CD14-positive monocyte (primary cell): ENCODE data around the gene SYT13. TPM values are rescaled to one million over a fixed set of nuclear protein-coding genes. Genes with fewer than 3 reads are reported as not detected.
A peak's percentile ranks its signal among the peaks of the same experiment; 100 is the strongest.

ENCODE experiments used
- DNase-seq, 3 donors: peaks; one replicate each; pipeline ENCODE4 v3.0.0-alpha.2; 2011 to 2022
- H2AFZ ChIP-seq: 2 replicates; pipeline ENCODE4 v1.6.0; 2012; ENCODE audit warnings: mild to moderate bottlenecking, low read depth, low read length, inconsistent platforms; ENCODE audit not compliant: insufficient read depth, poor library complexity, severe bottlenecking
- H3K27ac ChIP-seq, 2 donors: 1 replicate in 1 of 2; 2 replicates in 1 of 2; pipeline ENCODE4 v1.5.1; 2012 to 2013; ENCODE audit warnings: low read length in 2 of 2, control low read depth in 1 of 2, inconsistent platforms in 1 of 2, low read depth in 1 of 2, mild to moderate bottlenecking in 1 of 2
- H3K27me3 ChIP-seq, 2 donors: one replicate each; pipeline versions ENCODE4 v1.6.0 to v1.6.1; 2011 to 2013; ENCODE audit warnings: low read length in 2 of 2; ENCODE audit not compliant: control insufficient read depth in 2 of 2, insufficient read depth in 2 of 2
- H3K36me3 ChIP-seq, 2 donors: replicated peaks in 1 of 2; 1 replicate in 1 of 2; 2 replicates in 1 of 2; pipeline versions ENCODE4 v1.5.1 to v1.6.1; 2012 to 2013; ENCODE audit warnings: low read length in 2 of 2, control low read depth in 1 of 2, inconsistent platforms in 1 of 2, mild to moderate bottlenecking in 1 of 2; ENCODE audit not compliant: insufficient read depth in 2 of 2, control insufficient read depth in 1 of 2
- H3K4me1 ChIP-seq, 2 donors: 1 replicate in 1 of 2; 2 replicates in 1 of 2; pipeline versions ENCODE4 v1.5.1 to v1.6.1; 2012 to 2013; ENCODE audit warnings: low read length in 2 of 2, control low read depth in 1 of 2, inconsistent platforms in 1 of 2, mild to moderate bottlenecking in 1 of 2, moderate library complexity in 1 of 2; ENCODE audit not compliant: insufficient read depth in 2 of 2, control insufficient read depth in 1 of 2
- H3K4me2 ChIP-seq: replicated peaks from 2 replicates; pipeline ENCODE3; 2012; ENCODE audit warnings: low read length, moderate library complexity, mild to moderate bottlenecking; ENCODE audit not compliant: poor library complexity, severe bottlenecking; ENCODE audit errors: extremely low read depth
- H3K4me3 ChIP-seq, 3 experiments: fragments of 200-600 bp in 1 of 3; sonication (generic) in 1 of 3; replicated peaks in 1 of 3; 1 replicate in 2 of 3; 2 replicates in 1 of 3; pipeline ENCODE4 v1.5.1; 2011 to 2013; ENCODE audit warnings: low read length in 3 of 3, mild to moderate bottlenecking in 3 of 3, control low read depth in 2 of 3, low read depth in 2 of 3, inconsistent platforms in 1 of 3, moderate library complexity in 1 of 3
- H3K79me2 ChIP-seq: 2 replicates; pipeline ENCODE4 v1.6.0; 2012; ENCODE audit warnings: mild to moderate bottlenecking, control low read depth, inconsistent platforms, low read length, moderate library complexity; ENCODE audit not compliant: insufficient read depth
- H3K9ac ChIP-seq: 2 replicates; pipeline ENCODE4 v1.6.0; 2017; ENCODE audit warnings: low read length, mild to moderate bottlenecking; ENCODE audit not compliant: insufficient read depth, poor library complexity, severe bottlenecking
- H3K9me3 ChIP-seq, 2 donors: replicated peaks in 1 of 2; 1 replicate in 1 of 2; 2 replicates in 1 of 2; pipeline versions ENCODE4 v1.5.1 to v1.6.1; 2012 to 2013; ENCODE audit warnings: low read length in 2 of 2, control low read depth in 1 of 2; ENCODE audit not compliant: control insufficient read depth in 1 of 2, insufficient read depth in 1 of 2
- H4K20me1 ChIP-seq: 2 replicates; pipeline ENCODE4 v1.6.0; 2012; ENCODE audit warnings: mild to moderate bottlenecking, low read length, control low read depth, moderate library complexity; ENCODE audit not compliant: insufficient read depth
- H3K27ac Mint-ChIP-seq, 7 donors: one replicate each; pipeline ENCODE4 v1.8.0; 2020; ENCODE audit warnings: mild to moderate bottlenecking in 7 of 7, mixed read lengths in 7 of 7, moderate library complexity in 6 of 7, inconsistent platforms in 2 of 7
- H3K27me3 Mint-ChIP-seq, 3 donors: one replicate each; pipeline ENCODE4 v1.8.0; 2021 to 2022; ENCODE audit warnings: low read depth in 3 of 3, mild to moderate bottlenecking in 3 of 3, mixed read lengths in 3 of 3, moderate library complexity in 3 of 3, inconsistent platforms in 1 of 3
- H3K36me3 Mint-ChIP-seq, 2 donors: one replicate each; pipeline ENCODE4 v1.8.0; 2020; ENCODE audit warnings: mixed read lengths in 2 of 2, inconsistent platforms in 1 of 2, mild to moderate bottlenecking in 1 of 2
- H3K4me1 Mint-ChIP-seq: one replicate; pipeline ENCODE4 v1.8.0; 2020; ENCODE audit warnings: mild to moderate bottlenecking, mixed read lengths
- H3K4me3 Mint-ChIP-seq, 2 donors: one replicate each; pipeline ENCODE4 v1.8.0; 2020; ENCODE audit warnings: mild to moderate bottlenecking in 2 of 2, mixed read lengths in 2 of 2, moderate library complexity in 1 of 2
- H3K9me3 Mint-ChIP-seq, 7 donors: one replicate each; pipeline ENCODE4 v1.8.0; 2020 to 2022; ENCODE audit warnings: mixed read lengths in 7 of 7, mild to moderate bottlenecking in 6 of 7, moderate library complexity in 6 of 7, inconsistent platforms in 2 of 7
- WGBS: methylation state at CpG from one replicate; pipeline ENCODE4 v1.1.5; 2013; ENCODE audit warnings: missing lambda C conversion rate; ENCODE audit not compliant: insufficient coverage; 5-methylcytosine and 5-hydroxymethylcytosine counted together
- intact Hi-C, 2 donors: fragments of 100-400 bp; cut with micrococcal nuclease; formaldehyde crosslinking; loops; one replicate each; pipeline versions ENCODE4 v1.15.0 to v1.15.1; 2023
- polyA plus RNA-seq, 3 donors: library from polyadenylated mRNA; depleted of rRNA in 1 of 3; unstranded in 2 of 3; stranded (reverse) in 1 of 3; fragments of 300-500 nt in 2 of 3; fragments of >200 nt in 1 of 3; fragmentation: Illumina TruSeq in 2 of 3; gene quantifications; 1 replicate in 2 of 3; 2 replicates in 1 of 3; pipeline ENCODE4 v1.2.3, GENCODE V29; 2012 to 2021
- TF ChIP-seq, protein P1 (sequence below): fragments of 200-600 bp; IDR thresholded peaks from one replicate; pipeline ENCODE4 v1.8.0; 2022; ENCODE audit warnings: antibody characterized with exemption, mild to moderate bottlenecking

The SYT13 gene
- polyA plus RNA-seq, 3 donors, result not detected

DNA sequence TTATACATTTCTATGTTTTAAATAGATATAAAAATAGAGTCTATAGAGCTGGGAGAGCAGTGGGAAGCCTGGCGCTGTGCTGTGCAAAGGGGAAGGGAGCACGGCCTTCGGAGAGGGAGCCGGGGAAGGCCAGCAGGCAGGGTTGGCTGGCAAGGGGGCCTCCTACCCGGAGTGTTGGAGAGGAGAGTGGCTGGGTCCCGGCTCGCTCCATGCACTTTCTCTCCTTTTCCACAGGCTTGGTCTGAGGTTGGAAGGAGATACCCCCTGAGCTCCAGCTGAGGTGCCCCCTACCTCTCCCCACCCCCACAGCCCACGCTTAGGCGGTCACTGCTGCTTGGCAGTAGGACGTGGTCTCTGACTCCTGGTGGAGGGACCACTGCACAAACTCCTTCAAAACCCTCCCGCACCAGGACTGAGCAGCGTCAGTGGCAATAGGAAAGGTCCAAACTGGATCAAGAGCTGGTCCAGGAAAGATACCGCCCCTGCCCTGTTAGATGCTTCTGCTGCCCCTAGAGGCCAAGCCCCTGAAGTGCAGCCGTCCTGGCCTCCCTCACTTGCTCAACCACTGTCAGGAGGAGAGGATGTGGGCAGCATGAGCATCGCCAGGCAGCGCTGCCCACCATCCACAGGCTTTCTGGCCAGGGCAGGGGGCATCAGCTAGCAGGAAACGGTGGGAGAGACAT lies 52.9 kb downstream of the SYT13 start:
- peak; percentile 13 to 44 (median 36) for DNase-seq
- no peak overlapping the region for H3K4me3 ChIP-seq
- no peaks in the 10 kb centered on the region for H3K4me1 ChIP-seq
- 46% methylated on average over 4 of the region's 17 CpGs for WGBS
- peaks cover 4 to 6% (median 5%) of the 10 kb centered on the region in 3 donors for H3K27me3 Mint-ChIP-seq
- no peaks in the 10 kb centered on the region for H4K20me1 ChIP-seq
- H3K27me3 ChIP-seq, result no peaks in the 10 kb centered on the region
- no peaks in the 10 kb centered on the region for H3K79me2 ChIP-seq
- no peak overlapping the region for H3K27ac ChIP-seq
- H3K36me3 ChIP-seq, result no peaks in the 10 kb centered on the region
- H3K4me1 Mint-ChIP-seq, result peaks cover 7% of the 10 kb centered on the region
- intact Hi-C loops, result no loop called here
- no peak overlapping the region for H3K9ac ChIP-seq
- H3K27ac Mint-ChIP-seq, result peak overlapping the region in 1 of 7 donors; percentile 10
- TF ChIP-seq, protein P1, sequence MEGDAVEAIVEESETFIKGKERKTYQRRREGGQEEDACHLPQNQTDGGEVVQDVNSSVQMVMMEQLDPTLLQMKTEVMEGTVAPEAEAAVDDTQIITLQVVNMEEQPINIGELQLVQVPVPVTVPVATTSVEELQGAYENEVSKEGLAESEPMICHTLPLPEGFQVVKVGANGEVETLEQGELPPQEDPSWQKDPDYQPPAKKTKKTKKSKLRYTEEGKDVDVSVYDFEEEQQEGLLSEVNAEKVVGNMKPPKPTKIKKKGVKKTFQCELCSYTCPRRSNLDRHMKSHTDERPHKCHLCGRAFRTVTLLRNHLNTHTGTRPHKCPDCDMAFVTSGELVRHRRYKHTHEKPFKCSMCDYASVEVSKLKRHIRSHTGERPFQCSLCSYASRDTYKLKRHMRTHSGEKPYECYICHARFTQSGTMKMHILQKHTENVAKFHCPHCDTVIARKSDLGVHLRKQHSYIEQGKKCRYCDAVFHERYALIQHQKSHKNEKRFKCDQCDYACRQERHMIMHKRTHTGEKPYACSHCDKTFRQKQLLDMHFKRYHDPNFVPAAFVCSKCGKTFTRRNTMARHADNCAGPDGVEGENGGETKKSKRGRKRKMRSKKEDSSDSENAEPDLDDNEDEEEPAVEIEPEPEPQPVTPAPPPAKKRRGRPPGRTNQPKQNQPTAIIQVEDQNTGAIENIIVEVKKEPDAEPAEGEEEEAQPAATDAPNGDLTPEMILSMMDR, result peak; percentile 96
- H3K4me3 Mint-ChIP-seq, result no peak overlapping the region
- no peaks in the 10 kb centered on the region for H3K36me3 Mint-ChIP-seq
- no peak overlapping the region for H3K4me2 ChIP-seq
- peaks cover 0 to 3% (median 0%) of the 10 kb centered on the region in 7 donors for H3K9me3 Mint-ChIP-seq
- no peak overlapping the region for H2AFZ ChIP-seq
- no peaks in the 10 kb centered on the region for H3K9me3 ChIP-seq

- no peaks in the 10 kb centered on the region for H4K20me1 ChIP-seq
- no peaks in the 10 kb centered on the region for H3K27me3 ChIP-seq
- 87% methylated on average over 3 of the region's 5 CpGs for WGBS
- no peak for DNase-seq
- no peak overlapping the region for H3K4me2 ChIP-seq
- H3K27ac Mint-ChIP-seq, result no peak overlapping the region
- H2AFZ ChIP-seq, result no peak overlapping the region
- H3K36me3 ChIP-seq, result no peaks in the 10 kb centered on the region
- H3K4me1 ChIP-seq, result no peaks in the 10 kb centered on the region
- peaks cover 3 to 5% (median 4%) of the 10 kb centered on the region in 3 donors for H3K27me3 Mint-ChIP-seq
- no peak overlapping the region for H3K4me3 ChIP-seq
- H3K79me2 ChIP-seq, result no peaks in the 10 kb centered on the region
- peaks cover 0 to 3% (median 0%) of the 10 kb centered on the region in 7 donors for H3K9me3 Mint-ChIP-seq
- no peak overlapping the region for H3K9ac ChIP-seq
- H3K4me3 Mint-ChIP-seq, result no peak overlapping the region
- H3K36me3 Mint-ChIP-seq, result peaks cover under 1% of the 10 kb centered on the region in 2 donors
- intact Hi-C loops, result no loop called here
- H3K27ac ChIP-seq, result no peak overlapping the region
- H3K9me3 ChIP-seq, result no peaks in the 10 kb centered on the region
- peaks cover 7% of the 10 kb centered on the region for H3K4me1 Mint-ChIP-seq
- TF ChIP-seq, protein P1, result no peak
Observed at GRCh38 chr11:45232341-45233080, 53.6 kb downstream of the SYT13 start.
